ENCODE measurements around the gene TMEM131.

Gene TMEM131

DNA sequence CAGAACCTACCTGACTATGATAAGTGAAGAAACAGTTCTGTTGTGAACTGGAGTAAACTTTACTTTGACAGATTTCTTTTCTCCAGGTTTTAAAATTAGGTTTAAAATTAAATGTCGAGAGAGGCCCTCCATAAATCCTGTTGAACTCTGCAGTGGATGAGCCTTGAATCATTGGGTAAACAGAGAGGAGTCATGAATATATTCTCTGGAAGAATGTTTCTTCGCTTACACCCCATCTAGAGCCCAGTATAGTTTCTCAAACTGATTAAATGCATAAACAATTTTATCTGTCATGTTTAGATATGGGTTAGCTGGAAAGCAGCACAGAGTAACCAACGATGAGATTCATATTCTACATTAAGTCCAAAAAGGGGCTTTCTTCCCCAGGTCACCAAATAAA lies 198.4 kb downstream of the TMEM131 start:
- H3K27ac Mint-ChIP-seq, result no peak overlapping the region
- H3K27me3 Mint-ChIP-seq (ENCODE audit: low read depth), result no peaks in the 10 kb centered on the region
- peaks cover 13% of the 10 kb centered on the region for H3K36me3 Mint-ChIP-seq (ENCODE audit: low read depth)
- H3K4me1 Mint-ChIP-seq (ENCODE audit: low read depth), result no peaks in the 10 kb centered on the region
- no peak overlapping the region for H3K4me3 Mint-ChIP-seq
- no peaks in the 10 kb centered on the region for H3K9me3 Mint-ChIP-seq

DNA sequence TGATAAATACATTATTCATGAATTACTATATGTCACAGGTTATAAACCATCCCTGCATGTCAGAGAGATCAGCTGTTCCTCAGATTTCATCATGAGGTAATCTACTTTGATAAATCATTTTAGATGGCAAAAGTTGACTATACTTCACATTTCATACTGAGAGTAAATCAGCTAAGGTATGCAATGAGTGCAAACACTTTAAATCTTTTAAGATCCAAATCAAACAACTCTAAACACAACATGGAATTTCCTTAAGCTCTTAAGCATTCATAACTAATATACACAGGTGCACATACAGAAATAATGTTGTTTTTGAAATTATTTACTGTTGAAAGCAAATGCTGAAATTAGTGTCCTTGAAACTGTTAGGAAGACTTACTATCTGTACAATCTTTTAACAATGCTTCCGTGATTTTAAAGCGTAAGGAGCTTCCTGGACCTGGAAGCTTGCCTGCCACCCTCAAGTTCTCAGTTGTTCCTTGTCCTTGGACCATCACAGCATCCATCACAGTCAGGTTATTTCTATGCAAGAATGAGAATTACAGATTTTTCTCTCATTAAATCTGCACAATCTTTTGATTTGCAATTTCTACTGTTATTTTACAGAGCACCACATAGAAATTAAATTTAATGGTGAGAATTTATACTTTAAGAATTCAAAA lies 199.2 kb downstream of the TMEM131 start:
- H3K27ac Mint-ChIP-seq, result no peak overlapping the region
- H3K36me3 Mint-ChIP-seq (ENCODE audit: low read depth), result peaks cover 8% of the 10 kb centered on the region

DNA sequence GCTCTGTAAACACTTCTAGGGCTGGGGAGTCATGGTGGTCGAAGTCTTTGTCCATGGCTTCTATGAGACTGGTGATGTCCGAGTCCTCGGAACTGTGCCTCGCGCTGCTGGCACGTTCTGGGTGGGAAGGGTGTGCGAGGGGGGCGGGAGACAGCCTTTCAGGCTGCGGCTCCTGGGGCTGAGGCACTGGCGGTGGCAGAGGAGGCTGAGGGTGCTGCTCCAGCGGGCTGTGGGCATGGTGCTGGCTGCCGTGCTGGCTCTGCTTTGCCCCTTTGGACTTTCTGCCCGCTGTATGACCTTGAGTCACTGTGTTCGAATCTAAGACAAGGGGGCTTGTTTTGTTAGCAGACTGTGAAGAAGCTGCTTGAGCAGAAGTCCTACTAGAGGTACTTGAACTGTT lies 203.3 kb downstream of the TMEM131 start:
- H3K4me3 Mint-ChIP-seq, result no peak overlapping the region
- no peaks in the 10 kb centered on the region for H3K27me3 Mint-ChIP-seq (ENCODE audit: low read depth)
- H3K4me1 Mint-ChIP-seq (ENCODE audit: low read depth), result no peaks in the 10 kb centered on the region
- peaks cover 12% of the 10 kb centered on the region for H3K36me3 Mint-ChIP-seq (ENCODE audit: low read depth)
- no peak overlapping the region for H3K27ac Mint-ChIP-seq
- no peaks in the 10 kb centered on the region for H3K9me3 Mint-ChIP-seq

More for the DNA sequence above, 199.2 kb downstream of the TMEM131 start:
- Mint-ChIP-seq H3K4me1 (ENCODE audit: low read depth) (no peaks in the 10 kb centered on the region), H3K4me3 (no peak overlapping the region), H3K9me3 (no peaks in the 10 kb centered on the region), H3K27me3 (ENCODE audit: low read depth) (no peaks in the 10 kb centered on the region)

DNA sequence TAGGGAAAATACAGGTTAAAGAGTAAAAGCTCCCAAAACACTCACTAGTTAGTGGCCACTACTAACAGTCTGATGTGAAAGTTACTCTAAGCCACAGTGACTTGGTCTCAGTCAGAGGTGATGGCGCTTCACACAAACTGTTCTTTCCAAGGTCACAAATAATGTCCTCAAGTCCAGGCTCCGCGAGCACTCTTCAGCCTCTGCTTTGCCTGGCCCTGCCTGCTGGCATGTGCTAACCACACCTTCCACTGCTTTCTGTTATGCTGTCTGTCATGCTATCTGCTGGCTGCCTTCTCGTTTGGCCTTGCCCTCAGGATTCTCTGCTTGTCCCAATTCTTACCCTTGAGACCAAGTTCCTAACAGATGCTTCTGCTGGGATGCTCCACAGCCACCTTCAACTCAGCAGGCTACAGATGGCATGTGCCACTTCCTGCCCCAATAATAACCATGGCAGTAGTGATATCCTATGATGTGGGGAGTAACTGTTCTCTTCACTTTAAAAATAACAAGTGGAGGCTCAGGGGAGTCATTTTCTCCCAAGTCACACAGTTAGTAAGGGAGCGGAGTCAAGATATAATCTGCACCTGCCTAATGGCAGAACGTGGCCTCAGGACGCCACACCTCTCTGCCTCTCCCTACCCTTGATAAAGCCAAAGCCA lies 206.6 kb downstream of the TMEM131 start:
- H3K27me3 Mint-ChIP-seq (ENCODE audit: low read depth), result no peaks in the 10 kb centered on the region
- H3K36me3 Mint-ChIP-seq (ENCODE audit: low read depth), result peaks cover 12% of the 10 kb centered on the region
- no peak overlapping the region for H3K27ac Mint-ChIP-seq
- no peaks in the 10 kb centered on the region for H3K9me3 Mint-ChIP-seq
- H3K4me3 Mint-ChIP-seq, result no peak overlapping the region
- no peaks in the 10 kb centered on the region for H3K4me1 Mint-ChIP-seq (ENCODE audit: low read depth)

DNA sequence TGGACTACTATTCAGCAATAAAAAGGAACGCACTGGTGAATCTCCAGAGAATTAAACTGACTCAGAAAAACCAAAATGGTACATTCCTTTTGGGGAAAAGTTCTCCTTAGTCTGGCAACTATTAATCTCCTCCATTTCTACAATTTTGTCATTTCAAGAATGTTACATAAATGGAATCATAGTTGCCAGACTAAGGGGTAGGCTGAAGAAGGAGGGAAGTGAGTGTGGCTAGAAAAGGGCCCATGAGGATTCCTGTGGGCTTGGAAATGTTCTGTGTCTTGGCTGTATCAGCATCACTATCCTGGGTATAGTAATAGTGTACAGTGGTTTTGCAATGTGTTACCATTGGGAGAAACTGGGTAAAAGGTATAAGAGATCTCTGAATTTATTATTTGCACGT lies 209.9 kb downstream of the TMEM131 start:
- H3K36me3 Mint-ChIP-seq (ENCODE audit: low read depth), result peaks cover 3% of the 10 kb centered on the region
- no peaks in the 10 kb centered on the region for H3K27me3 Mint-ChIP-seq (ENCODE audit: low read depth)
- no peaks in the 10 kb centered on the region for H3K9me3 Mint-ChIP-seq
- H3K4me3 Mint-ChIP-seq, result no peak overlapping the region
- H3K4me1 Mint-ChIP-seq (ENCODE audit: low read depth), result no peaks in the 10 kb centered on the region
- H3K27ac Mint-ChIP-seq, result no peak overlapping the region

DNA sequence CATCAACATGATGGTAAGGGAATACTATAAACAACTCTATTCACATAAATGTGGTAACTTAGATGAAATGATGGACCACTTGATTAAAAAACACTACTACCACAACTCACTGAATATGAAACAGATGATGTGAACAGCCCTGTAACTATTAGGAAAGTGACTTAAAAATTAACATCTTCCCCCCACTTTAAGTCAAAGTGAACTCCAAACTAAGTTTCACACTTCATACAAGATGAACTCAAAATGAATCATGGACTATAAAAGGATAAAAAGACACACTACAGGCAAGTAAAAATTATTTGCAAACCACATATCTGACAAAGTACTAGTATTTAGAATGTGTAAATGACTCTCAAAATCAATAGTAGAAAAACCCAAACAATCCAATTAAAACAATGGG lies 210.8 kb downstream of the TMEM131 start:
- Mint-ChIP-seq H3K36me3 (ENCODE audit: low read depth) (peaks cover 5% of the 10 kb centered on the region), H3K9me3 (no peaks in the 10 kb centered on the region), H3K4me1 (ENCODE audit: low read depth) (no peaks in the 10 kb centered on the region), H3K27ac (no peak overlapping the region), H3K4me3 (no peak overlapping the region), H3K27me3 (ENCODE audit: low read depth) (no peaks in the 10 kb centered on the region)

DNA sequence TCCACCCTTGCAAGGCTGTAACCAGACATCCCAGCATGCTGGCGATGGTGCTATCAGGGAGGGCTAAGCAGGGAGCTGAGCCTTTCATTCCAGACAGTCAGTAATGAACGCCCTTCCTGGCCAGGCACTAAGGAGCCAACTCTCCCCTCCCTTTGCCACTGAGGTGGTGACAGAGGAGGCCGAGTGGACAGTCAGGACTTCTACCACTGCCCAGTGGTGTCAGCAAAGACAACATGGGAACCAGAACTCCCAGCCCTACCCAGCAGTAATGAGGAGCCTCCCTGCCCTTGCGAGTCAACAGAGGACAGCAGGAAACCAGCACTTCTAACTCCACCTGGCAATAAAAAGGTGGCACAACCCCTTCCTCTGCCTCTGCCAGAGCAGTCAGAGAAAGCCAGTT lies 213.8 kb downstream of the TMEM131 start:
- Mint-ChIP-seq H3K9me3 (no peaks in the 10 kb centered on the region), H3K4me1 (ENCODE audit: low read depth) (no peaks in the 10 kb centered on the region), H3K4me3 (no peak overlapping the region), H3K27me3 (ENCODE audit: low read depth) (no peaks in the 10 kb centered on the region), H3K27ac (no peak overlapping the region), H3K36me3 (ENCODE audit: low read depth) (peaks cover 8% of the 10 kb centered on the region)

DNA sequence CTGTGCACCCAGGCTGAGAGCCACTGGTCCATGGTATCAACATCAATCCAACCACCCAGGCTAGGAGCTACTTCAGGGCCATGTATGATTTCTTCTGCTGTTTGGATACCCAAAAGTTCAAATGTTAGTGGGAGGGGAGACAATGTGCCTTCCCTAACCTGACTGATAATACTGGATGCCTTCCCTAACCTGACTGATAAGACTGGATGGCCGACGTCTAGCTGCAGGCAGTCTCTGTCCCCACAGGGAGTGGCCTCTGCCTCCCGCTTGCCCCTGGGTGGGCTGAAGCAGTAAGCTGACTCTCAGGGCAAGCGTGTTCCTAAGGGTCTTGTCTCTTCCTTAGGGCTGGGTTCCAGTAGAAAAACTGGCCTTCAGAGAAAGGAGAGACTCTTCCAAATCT lies 216.6 kb downstream of the TMEM131 start:
- Mint-ChIP-seq H3K27me3 (ENCODE audit: low read depth) (no peaks in the 10 kb centered on the region), H3K36me3 (ENCODE audit: low read depth) (peaks cover 19% of the 10 kb centered on the region), H3K4me1 (ENCODE audit: low read depth) (no peaks in the 10 kb centered on the region), H3K4me3 (no peak overlapping the region), H3K9me3 (no peaks in the 10 kb centered on the region), H3K27ac (no peak overlapping the region)

DNA sequence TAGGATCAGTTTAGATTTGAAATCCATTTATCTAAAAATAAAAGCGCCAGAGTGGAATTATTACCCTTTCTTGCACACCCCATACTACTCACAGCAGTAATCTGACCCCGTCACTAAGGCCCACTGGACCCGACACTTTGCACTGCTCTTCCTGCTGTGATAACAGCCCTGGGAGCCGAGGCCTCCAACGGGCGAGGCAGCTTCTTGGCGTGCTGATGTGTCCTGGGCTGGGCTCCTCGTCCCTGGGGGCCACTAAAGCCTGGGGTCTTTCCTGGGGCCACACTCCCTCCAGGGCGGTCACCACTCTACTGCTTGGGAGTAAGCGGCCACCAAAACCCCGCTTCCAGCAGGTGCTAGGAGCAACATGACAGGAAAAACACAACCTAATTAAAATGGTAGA lies 220.7 kb downstream of the TMEM131 start:
- no peaks in the 10 kb centered on the region for H3K9me3 Mint-ChIP-seq
- H3K4me3 Mint-ChIP-seq, result no peak overlapping the region
- H3K27me3 Mint-ChIP-seq (ENCODE audit: low read depth), result no peaks in the 10 kb centered on the region
- no peak overlapping the region for H3K27ac Mint-ChIP-seq
- peaks cover 23% of the 10 kb centered on the region for H3K36me3 Mint-ChIP-seq (ENCODE audit: low read depth)
- no peaks in the 10 kb centered on the region for H3K4me1 Mint-ChIP-seq (ENCODE audit: low read depth)

DNA sequence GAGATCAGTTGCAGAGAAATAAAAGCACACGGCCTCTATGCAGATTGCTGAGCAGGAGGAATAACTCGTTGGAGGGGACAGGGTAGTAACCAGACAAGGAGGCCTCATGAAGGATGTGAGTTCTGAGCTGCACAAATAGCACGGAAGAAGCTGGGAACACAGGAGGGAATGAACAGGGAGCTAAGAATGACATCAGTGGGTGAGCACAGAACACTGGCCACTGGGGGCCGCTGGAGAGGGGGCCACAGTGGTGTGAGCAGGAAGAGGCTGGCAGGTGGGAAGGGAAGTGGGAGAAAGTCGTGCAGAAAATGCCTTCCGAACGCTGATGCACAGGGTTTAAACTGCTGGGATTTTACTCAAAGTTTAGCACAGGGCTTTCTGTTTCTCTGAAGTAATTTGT lies 221.3 kb downstream of the TMEM131 start:
- Mint-ChIP-seq H3K4me1 (ENCODE audit: low read depth) (no peaks in the 10 kb centered on the region), H3K9me3 (no peaks in the 10 kb centered on the region), H3K27me3 (ENCODE audit: low read depth) (no peaks in the 10 kb centered on the region), H3K4me3 (no peak overlapping the region), H3K27ac (no peak overlapping the region), H3K36me3 (ENCODE audit: low read depth) (peaks cover 23% of the 10 kb centered on the region)

DNA sequence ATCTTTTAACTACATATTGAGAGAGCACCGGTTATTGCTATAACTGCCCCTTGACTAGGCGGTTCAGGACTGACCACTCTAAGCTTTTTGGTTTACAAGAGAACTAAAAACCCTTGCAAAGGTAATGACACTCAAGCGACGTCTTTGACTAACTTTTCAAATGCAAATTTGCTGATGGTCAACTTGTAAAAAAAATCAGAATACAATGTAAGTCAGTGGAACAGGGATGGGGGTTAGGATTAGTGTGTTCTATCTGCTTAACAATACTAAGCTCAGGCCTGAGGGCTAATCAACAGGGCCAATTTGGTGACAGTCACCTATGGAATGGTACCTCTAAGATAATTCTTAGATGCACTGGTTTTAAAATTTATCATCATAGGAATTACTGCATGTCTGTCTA lies 225.3 kb downstream of the TMEM131 start:
- Mint-ChIP-seq H3K27ac (no peak overlapping the region), H3K4me1 (ENCODE audit: low read depth) (peaks cover 7% of the 10 kb centered on the region), H3K27me3 (ENCODE audit: low read depth) (no peaks in the 10 kb centered on the region), H3K36me3 (ENCODE audit: low read depth) (peaks cover 22% of the 10 kb centered on the region), H3K4me3 (no peak overlapping the region), H3K9me3 (no peaks in the 10 kb centered on the region)

DNA sequence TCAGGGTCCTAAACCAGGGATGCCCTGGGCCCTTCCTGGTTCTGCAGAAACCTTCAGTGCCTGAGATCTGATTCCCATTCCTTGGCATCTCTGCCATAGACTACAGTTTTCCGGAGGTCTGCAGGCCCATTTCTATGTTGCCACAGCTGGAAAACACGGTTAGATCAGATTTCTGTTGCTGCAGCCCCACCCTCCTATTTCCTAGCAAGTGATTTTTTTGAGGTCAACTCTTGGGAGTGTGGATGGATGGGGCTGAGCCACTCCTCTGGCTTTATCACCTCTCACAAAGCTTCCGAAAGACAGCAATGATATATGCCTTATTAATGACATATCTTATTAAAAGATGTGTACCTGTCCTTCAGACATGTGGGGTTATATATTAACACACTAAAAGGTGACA lies 226.0 kb downstream of the TMEM131 start:
- Mint-ChIP-seq H3K4me3 (no peak overlapping the region), H3K4me1 (ENCODE audit: low read depth) (peaks cover 7% of the 10 kb centered on the region), H3K27ac (no peak overlapping the region), H3K9me3 (no peaks in the 10 kb centered on the region), H3K36me3 (ENCODE audit: low read depth) (peaks cover 26% of the 10 kb centered on the region), H3K27me3 (ENCODE audit: low read depth) (no peaks in the 10 kb centered on the region)

DNA sequence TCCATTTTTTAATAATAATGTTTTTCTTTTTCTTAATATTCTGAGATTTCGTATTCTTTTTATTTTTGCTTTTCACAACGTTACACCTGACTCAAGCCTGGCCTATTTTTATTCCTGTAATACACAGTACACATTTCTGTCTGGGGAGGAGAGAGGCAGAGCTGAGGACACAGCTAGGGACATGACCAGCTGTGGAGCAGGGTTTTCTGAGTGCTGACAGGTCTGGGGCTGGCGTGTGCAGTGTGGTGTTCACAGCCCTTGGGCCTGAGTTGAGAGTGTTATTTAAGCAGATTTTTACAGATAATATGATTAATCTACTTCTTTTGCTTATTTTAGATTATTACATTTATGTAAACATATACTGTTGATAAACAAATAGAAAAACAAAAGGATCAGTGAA lies 226.4 kb downstream of the TMEM131 start:
- peaks cover 7% of the 10 kb centered on the region for H3K4me1 Mint-ChIP-seq (ENCODE audit: low read depth)
- no peaks in the 10 kb centered on the region for H3K9me3 Mint-ChIP-seq
- no peak overlapping the region for H3K27ac Mint-ChIP-seq
- H3K4me3 Mint-ChIP-seq, result no peak overlapping the region
- peaks cover 22% of the 10 kb centered on the region for H3K36me3 Mint-ChIP-seq (ENCODE audit: low read depth)
- no peaks in the 10 kb centered on the region for H3K27me3 Mint-ChIP-seq (ENCODE audit: low read depth)

DNA sequence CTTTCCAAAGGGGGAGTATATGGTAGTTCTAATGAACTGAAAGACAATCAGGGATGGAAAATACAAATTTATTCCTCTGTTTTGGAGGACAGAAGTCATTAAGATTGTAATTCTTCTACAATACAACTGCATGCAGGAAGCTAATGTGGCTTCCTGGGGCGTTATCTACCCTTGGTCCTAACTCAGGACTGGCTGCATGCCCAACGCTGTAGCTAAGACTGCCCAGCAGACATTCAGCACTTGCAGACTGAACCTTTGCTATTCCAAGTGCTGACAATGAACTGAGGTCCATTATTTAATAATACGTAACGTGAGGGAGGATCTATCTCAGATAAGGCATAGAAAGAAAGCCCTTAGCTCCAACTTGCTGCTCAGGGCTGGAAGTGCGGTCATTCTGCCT lies 229.2 kb downstream of the TMEM131 start:
- Mint-ChIP-seq H3K27me3 (ENCODE audit: low read depth) (no peaks in the 10 kb centered on the region), H3K36me3 (ENCODE audit: low read depth) (peaks cover 29% of the 10 kb centered on the region)

DNA sequence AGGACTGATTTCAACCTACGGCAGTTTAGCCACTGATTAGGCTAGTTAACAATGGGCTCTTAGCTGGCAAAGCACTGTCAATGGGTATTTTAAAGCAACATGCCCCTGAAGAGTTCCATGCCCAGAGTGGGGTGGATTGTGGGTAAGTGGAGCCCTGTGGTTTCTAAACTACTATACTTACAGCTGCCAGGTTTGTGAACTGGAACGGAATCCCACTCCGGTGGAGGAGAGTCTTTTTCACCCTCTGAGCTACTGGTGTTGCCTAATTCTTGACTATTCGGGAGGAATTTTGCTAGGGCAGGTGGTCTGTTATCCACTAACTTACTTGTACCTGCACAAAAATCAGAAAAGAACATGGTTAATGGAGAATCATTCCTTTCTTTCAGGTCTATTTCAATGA lies 229.8 kb downstream of the TMEM131 start:
- Mint-ChIP-seq H3K27me3 (ENCODE audit: low read depth) (no peaks in the 10 kb centered on the region), H3K27ac (no peak overlapping the region), H3K36me3 (ENCODE audit: low read depth) (peaks cover 28% of the 10 kb centered on the region), H3K4me1 (ENCODE audit: low read depth) (peaks cover 21% of the 10 kb centered on the region), H3K4me3 (no peak overlapping the region), H3K9me3 (no peaks in the 10 kb centered on the region)

More for the DNA sequence above, 229.2 kb downstream of the TMEM131 start:
- peaks cover 17% of the 10 kb centered on the region for H3K4me1 Mint-ChIP-seq (ENCODE audit: low read depth)
- no peak overlapping the region for H3K4me3 Mint-ChIP-seq
- no peaks in the 10 kb centered on the region for H3K9me3 Mint-ChIP-seq
- H3K27ac Mint-ChIP-seq, result no peak overlapping the region
